ENCODE data around the gene CDCA5. TPM values are rescaled to one million over a fixed set of nuclear protein-coding genes. Genes with fewer than 3 reads are reported as not detected.

CDCA5 gene
- total RNA-seq, 3 donors from 2014 or later, result 2.9 to 14.6 (median 4.8) TPM

DNA sequence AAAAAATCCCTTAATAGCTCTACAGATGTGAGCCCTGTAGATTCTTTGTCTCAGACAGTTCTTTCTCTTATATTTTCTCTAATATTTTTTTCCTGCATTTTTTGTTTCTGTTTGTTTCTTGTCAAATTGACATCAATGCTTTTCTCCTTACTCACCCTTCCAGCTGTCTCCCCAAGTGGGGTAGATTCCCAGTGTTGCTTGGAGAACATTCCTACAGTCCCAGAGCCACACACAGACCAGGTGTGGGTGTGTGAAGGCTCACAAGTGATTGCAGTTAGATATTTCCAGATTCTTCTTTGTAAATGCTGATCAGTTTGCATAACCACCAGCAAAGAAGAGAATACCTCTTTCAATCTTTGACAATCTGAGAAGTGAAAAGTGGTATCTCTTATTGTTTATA lies 19.6 kb upstream of the CDCA5 start:
- intact Hi-C loops (cut with DNase I, micrococcal nuclease), result no loop called here
- DNase-seq (no peak), ATAC-seq (no peak)
- Histone ChIP-seq H3K4me1 (ENCODE audit: low read depth) (no peaks in the 10 kb centered on the region), H3K36me3 (ENCODE audit: low read depth) (peaks cover 5% of the 10 kb centered on the region), H3K9me3 (no peaks in the 10 kb centered on the region), H3K4me3 (no peak overlapping the region)
- TF ChIP-seq, protein P1, sequence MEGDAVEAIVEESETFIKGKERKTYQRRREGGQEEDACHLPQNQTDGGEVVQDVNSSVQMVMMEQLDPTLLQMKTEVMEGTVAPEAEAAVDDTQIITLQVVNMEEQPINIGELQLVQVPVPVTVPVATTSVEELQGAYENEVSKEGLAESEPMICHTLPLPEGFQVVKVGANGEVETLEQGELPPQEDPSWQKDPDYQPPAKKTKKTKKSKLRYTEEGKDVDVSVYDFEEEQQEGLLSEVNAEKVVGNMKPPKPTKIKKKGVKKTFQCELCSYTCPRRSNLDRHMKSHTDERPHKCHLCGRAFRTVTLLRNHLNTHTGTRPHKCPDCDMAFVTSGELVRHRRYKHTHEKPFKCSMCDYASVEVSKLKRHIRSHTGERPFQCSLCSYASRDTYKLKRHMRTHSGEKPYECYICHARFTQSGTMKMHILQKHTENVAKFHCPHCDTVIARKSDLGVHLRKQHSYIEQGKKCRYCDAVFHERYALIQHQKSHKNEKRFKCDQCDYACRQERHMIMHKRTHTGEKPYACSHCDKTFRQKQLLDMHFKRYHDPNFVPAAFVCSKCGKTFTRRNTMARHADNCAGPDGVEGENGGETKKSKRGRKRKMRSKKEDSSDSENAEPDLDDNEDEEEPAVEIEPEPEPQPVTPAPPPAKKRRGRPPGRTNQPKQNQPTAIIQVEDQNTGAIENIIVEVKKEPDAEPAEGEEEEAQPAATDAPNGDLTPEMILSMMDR (IDR thresholded peaks at IDR 0.05), result no peak

DNA sequence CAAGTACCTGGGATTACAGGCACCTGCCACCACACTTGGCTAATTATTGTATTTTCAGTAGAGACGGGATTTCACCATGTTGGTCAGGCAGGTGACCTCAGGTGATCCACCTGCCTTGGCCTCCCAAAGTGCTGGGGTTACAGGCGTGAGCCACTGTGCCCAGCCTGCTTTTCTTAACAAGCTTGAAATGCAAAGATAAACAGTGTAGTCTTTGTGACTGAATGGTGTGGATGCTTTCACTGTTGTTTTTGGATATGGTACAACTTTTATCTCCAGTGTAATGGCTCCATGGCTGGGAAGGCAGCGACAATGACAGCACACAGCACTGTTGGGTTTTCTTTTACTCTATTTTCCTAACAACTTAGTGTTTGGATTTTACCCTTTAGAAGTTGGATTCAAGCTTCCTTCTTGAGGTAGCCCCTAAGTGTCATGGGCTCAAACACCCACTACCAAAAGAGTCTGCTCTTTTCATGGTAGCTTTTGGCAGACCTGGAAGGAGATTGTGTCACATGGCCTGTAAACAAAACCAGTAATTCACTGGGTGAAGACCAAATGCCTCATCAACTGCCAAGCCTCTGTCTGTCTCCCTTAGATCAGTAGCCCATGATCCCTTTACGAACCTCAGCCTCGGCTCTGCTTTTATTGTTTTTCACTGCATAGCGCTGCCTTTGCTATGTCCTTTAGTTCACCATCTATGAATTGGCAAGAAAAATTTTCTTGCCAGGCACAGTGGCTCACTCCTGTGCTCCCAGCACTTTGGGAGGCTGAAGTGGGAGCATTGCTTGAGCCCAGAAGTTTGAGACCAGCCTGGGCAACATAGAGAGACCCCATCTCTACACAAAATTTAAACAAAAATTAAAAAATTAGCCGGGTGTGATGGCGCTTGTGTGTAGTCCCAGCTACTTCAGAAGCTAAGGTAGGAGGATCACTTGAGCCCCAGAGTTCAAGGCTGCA lies 18.6 kb upstream of the CDCA5 start:
- ATAC-seq, result no peak
- TF ChIP-seq, protein P1 (IDR thresholded peaks at IDR 0.05), result no peak
- Histone ChIP-seq H3K4me1 (ENCODE audit: low read depth) (peaks cover 4% of the 10 kb centered on the region), H3K36me3 (ENCODE audit: low read depth) (no peaks in the 10 kb centered on the region), H3K4me3 (no peak overlapping the region), H3K9me3 (no peaks in the 10 kb centered on the region)
- DNase-seq, result no peak
- intact Hi-C loops (cut with DNase I, micrococcal nuclease), result no loop called here

DNA sequence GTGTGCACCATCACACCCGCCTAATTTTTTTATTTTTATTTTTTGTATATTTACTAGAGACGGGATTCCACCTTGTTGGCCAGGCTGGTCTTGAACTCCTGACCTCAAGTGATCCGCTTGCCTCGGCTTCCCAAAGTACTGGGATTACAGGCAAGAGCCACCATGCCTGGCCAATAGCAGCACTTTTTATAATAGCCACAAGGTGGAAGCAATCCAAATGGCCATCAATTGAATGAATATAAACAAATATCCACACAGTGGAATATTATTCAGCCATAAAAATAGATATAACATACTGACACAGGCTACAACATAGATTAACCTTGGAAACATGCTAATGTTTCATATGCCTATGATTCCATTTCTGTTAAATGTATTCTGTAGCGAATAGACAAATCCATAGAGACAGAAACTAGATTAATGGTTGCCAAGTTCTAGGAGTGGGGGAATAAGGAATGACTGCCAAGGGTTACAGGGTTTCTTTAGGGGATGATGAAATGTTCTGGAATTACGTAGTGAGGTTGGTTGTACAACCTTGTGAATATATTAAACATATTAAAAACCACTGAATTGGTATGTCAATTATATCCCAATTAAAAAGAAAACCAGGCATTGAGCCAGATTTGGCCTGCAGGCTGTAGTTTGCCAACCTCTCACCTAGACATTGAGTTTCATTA lies 17.0 kb upstream of the CDCA5 start:
- intact Hi-C loops (cut with DNase I, micrococcal nuclease), result no loop called here
- DNase-seq, result no peak
- ATAC-seq, result no peak
- no peaks in the 10 kb centered on the region for H3K36me3 ChIP-seq (ENCODE audit: low read depth)
- TF ChIP-seq, protein P1 (IDR thresholded peaks at IDR 0.05), result no peak
- peaks cover 14% of the 10 kb centered on the region for H3K4me1 ChIP-seq (ENCODE audit: low read depth)
- H3K4me3 ChIP-seq, result no peak overlapping the region
- H3K9me3 ChIP-seq, result no peaks in the 10 kb centered on the region

DNA sequence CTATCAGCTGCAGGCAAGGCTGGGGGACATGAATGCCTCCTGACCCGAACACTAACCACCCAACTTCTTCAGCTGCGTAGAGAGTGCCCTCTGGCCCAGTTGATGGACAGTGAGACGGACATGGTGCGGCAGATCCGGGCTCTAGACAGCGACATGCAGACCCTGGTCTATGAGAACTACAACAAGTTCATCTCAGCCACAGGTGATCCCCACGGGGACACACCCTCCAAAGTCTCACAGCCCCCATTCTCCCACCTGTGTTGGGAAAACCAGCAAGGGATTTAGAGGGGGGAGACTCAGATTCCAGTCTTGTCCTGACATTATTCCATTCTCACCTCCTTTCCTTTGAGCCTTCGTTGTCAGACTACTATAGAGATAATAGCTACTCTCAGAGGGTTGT lies 13.1 kb upstream of the CDCA5 start:
- no peak for DNase-seq
- Histone ChIP-seq H3K9me3 (no peaks in the 10 kb centered on the region), H3K4me3 (peak overlapping the region; percentile 56), H3K4me1 (ENCODE audit: low read depth) (peaks cover 17% of the 10 kb centered on the region), H3K36me3 (ENCODE audit: low read depth) (no peaks in the 10 kb centered on the region)
- intact Hi-C loops (cut with DNase I, micrococcal nuclease), result no loop called here
- TF ChIP-seq, protein P1 (IDR thresholded peaks at IDR 0.05), result no peak
- no peak for ATAC-seq

DNA sequence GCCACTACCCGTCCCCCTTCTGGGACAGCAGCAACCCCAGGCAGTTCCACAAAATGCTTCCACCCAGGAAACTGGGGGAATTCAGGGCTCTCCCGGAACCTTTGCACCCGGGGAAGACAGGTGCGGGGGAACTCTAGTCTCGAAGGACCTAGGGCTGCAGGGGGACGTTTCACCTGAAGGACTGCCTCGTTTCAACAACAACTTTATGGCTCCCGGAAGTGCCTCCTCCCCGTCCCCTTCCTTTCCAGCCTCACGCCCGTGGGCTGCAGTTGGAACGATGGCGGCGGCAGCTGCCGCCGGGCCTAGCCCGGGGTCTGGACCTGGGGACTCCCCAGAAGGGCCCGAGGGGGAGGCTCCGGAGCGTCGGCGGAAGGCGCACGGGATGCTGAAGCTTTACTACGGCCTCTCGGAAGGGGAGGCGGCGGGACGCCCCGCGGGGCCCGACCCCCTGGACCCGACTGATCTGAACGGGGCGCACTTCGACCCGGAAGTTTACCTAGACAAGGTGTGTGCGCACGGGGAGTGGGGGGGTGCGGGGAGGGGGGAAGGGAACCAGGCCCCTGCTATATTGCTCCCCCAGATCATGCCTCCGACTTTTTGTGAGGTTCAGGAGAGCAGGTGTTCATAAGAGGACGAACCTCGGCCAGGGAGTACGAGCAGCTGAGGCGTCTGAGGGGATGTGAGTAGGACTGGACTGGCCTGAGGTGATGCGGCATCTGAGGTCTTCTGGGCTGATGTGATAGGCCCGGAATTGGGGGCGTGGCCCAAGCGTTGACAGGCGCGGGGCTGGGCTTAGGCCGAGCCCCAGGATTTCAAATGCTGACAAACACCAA lies 12.3 kb upstream of the CDCA5 start, which contains the start of gene VPS51:
VPS51 (plus strand) TSS at position 241 of the 833 bp plus-strand sequence; CDS start at position 278, 37 bp downstream.
- peak within 1 kb of the TSS; percentile 56 for H3K4me3 ChIP-seq
- no peaks in the 10 kb centered on the region for H3K36me3 ChIP-seq (ENCODE audit: low read depth)
- DNase-seq (peak; percentile 90 to 94 (median 94)), ATAC-seq (peak; percentile 99)
- H3K4me1 ChIP-seq (ENCODE audit: low read depth), result peaks cover 17% of the 10 kb centered on the region
- H3K9me3 ChIP-seq, result no peaks in the 10 kb centered on the region
- intact Hi-C loops (cut with DNase I, micrococcal nuclease), result no loop called here
- TF ChIP-seq, protein P1 (IDR thresholded peaks at IDR 0.05), result no peak
